H1 (cell line): ENCODE data around the gene CYLD. TPM values are rescaled to one million over a fixed set of nuclear protein-coding genes. Genes with fewer than 3 reads are reported as not detected.

Experiments used
- CTCF ChIA-PET: fragments of 300-600 bp; sonication (Branson Sonifier 250); formaldehyde crosslinking; loops from one replicate; lab custom pipeline; 2021; ENCODE audit not compliant: partially characterized antibody; lab: Charles Lee
- POLR2A ChIA-PET: fragments of 300-600 bp; sonication (Branson Sonifier 250); formaldehyde crosslinking; loops from one replicate; lab custom pipeline; 2021; ENCODE audit warnings: inconsistent platforms; ENCODE audit not compliant: partially characterized antibody; lab: Charles Lee
- DNase-seq, 2 experiments: peaks; one replicate each; pipeline versions ENCODE4 v3.0.0 to v3.0.0-alpha.2; 2010 to 2022; ENCODE audit warnings: low spot score in 2 of 2, low read depth in 1 of 2, mixed read lengths in 1 of 2
- FAIRE-seq: peaks from 2 replicates; lab custom pipeline; 2011; peaks lifted over from hg19 to GRCh38; lab: Jason Lieb, UNC
- H2AFZ ChIP-seq: 2 replicates; pipeline ENCODE4 v1.8.1; 2012; ENCODE audit warnings: low read length, inconsistent platforms
- H2AK5ac ChIP-seq: 2 replicates; pipeline ENCODE4 v1.6.1; 2013; ENCODE audit warnings: low read depth, low read length
- H2BK120ac ChIP-seq: replicated peaks from 2 replicates; pipeline ENCODE3; 2013; ENCODE audit warnings: low read depth, low read length, inconsistent platforms
- H2BK12ac ChIP-seq: 2 replicates; pipeline ENCODE4 v1.6.1; 2013; ENCODE audit warnings: low read depth, low read length
- H2BK15ac ChIP-seq: 2 replicates; pipeline ENCODE4 v1.6.1; 2013; ENCODE audit warnings: low read length
- H2BK20ac ChIP-seq: 2 replicates; pipeline ENCODE4 v1.6.1; 2013; ENCODE audit warnings: low read length
- H2BK5ac ChIP-seq: 2 replicates; pipeline ENCODE4 v1.6.1; 2013; ENCODE audit warnings: low read depth, low read length
- H3K14ac ChIP-seq: 2 replicates; pipeline ENCODE4 v1.6.1; 2013; ENCODE audit warnings: inconsistent platforms; ENCODE audit not compliant: insufficient read length
- H3K18ac ChIP-seq: 2 replicates; pipeline ENCODE4 v1.6.1; 2013; ENCODE audit warnings: low read length; ENCODE audit errors: extremely low read depth
- H3K23ac ChIP-seq: 2 replicates; pipeline ENCODE4 v1.6.1; 2013; ENCODE audit warnings: inconsistent platforms; ENCODE audit not compliant: insufficient read length
- H3K23me2 ChIP-seq: 2 replicates; pipeline ENCODE4 v1.6.1; 2013; ENCODE audit warnings: low read depth, low read length
- H3K27ac ChIP-seq: 2 replicates; pipeline ENCODE4 v1.6.1; 2011; ENCODE audit warnings: low read depth, low read length, inconsistent platforms
- H3K27me3 ChIP-seq, 4 experiments: replicated peaks in 1 of 4; 1 replicate in 1 of 4; 2 replicates in 3 of 4; pipeline versions ENCODE4 v1.6.1 to v1.8.1; 2011 to 2013; ENCODE audit warnings: low read length in 3 of 4, mild to moderate bottlenecking in 3 of 4, inconsistent platforms in 2 of 4, mixed read lengths in 2 of 4, moderate library complexity in 1 of 4; ENCODE audit not compliant: control insufficient read depth in 3 of 4, insufficient read depth in 3 of 4; ENCODE audit errors: extremely low read depth in 1 of 4
- H3K36me3 ChIP-seq, 4 experiments: 2 replicates each; pipeline versions ENCODE4 v1.6.1 to v1.8.1; 2011 to 2013; ENCODE audit warnings: mild to moderate bottlenecking in 4 of 4, low read length in 3 of 4, moderate library complexity in 2 of 4, control low read depth in 1 of 4, inconsistent platforms in 1 of 4; ENCODE audit not compliant: insufficient read depth in 4 of 4, control insufficient read depth in 2 of 4
- H3K4ac ChIP-seq: replicated peaks from 2 replicates; pipeline ENCODE3; 2013; ENCODE audit warnings: low read length, low read depth, mixed read lengths, inconsistent platforms; ENCODE audit not compliant: insufficient read length
- H3K4me1 ChIP-seq, 4 experiments: replicated peaks in 1 of 4; 1 replicate in 1 of 4; 2 replicates in 3 of 4; pipeline versions ENCODE4 v1.6.1 to v1.8.1; 2011 to 2013; ENCODE audit warnings: low read length in 3 of 4, inconsistent platforms in 2 of 4, mixed read lengths in 1 of 4; ENCODE audit not compliant: insufficient read depth in 4 of 4, control insufficient read depth in 3 of 4
- H3K4me2 ChIP-seq, 2 experiments: 2 replicates each; pipeline versions ENCODE4 v1.6.1 to v1.8.1; 2011 to 2013; ENCODE audit warnings: low read depth in 2 of 2, low read length in 2 of 2, control low read depth in 1 of 2, inconsistent platforms in 1 of 2, mild to moderate bottlenecking in 1 of 2; ENCODE audit not compliant: insufficient read depth in 1 of 2
- H3K4me3 ChIP-seq, 4 experiments: fragments of 200-600, 300-600 bp in 1 of 4; sonication (generic), shearing (Covaris generic), sonication (Bioruptor Twin) in 1 of 4; 2 replicates each; pipeline versions ENCODE4 v1.5.1 to v1.8.1; 2011 to 2016; ENCODE audit warnings: low read length in 4 of 4, low read depth in 3 of 4, control low read depth in 2 of 4, inconsistent platforms in 2 of 4, mild to moderate bottlenecking in 2 of 4, mixed read lengths in 1 of 4, moderate library complexity in 1 of 4; ENCODE audit not compliant: insufficient read depth in 2 of 4; ENCODE audit errors: extremely low read depth in 1 of 4
- H3K56ac ChIP-seq: replicated peaks from 2 replicates; pipeline ENCODE3; 2013; ENCODE audit warnings: low read depth, mild to moderate bottlenecking, mixed read lengths, low read length, inconsistent platforms; ENCODE audit not compliant: insufficient read length
- H3K79me1 ChIP-seq: 2 replicates; pipeline ENCODE4 v1.6.1; 2013; ENCODE audit warnings: low read depth, low read length, control low read depth
- H3K79me2 ChIP-seq, 2 experiments: 2 replicates each; pipeline versions ENCODE4 v1.6.1 to v1.8.1; 2012 to 2013; ENCODE audit warnings: low read length in 2 of 2, mild to moderate bottlenecking in 2 of 2, inconsistent platforms in 1 of 2; ENCODE audit not compliant: insufficient read depth in 2 of 2, control insufficient read depth in 1 of 2
- H3K9ac ChIP-seq, 4 experiments: replicated peaks in 1 of 4; 1 replicate in 1 of 4; 2 replicates in 3 of 4; pipeline versions ENCODE4 v1.6.1 to v1.8.1; 2011 to 2013; ENCODE audit warnings: low read depth in 3 of 4, low read length in 3 of 4, control low read depth in 2 of 4, mild to moderate bottlenecking in 2 of 4, moderate library complexity in 2 of 4, inconsistent platforms in 1 of 4; ENCODE audit errors: extremely low read depth in 1 of 4
- H3K9me3 ChIP-seq, 2 experiments: 2 replicates each; pipeline versions ENCODE4 v1.6.1 to v1.8.1; 2012 to 2013; ENCODE audit warnings: mild to moderate bottlenecking in 2 of 2, moderate library complexity in 2 of 2, control low read depth in 1 of 2, inconsistent platforms in 1 of 2, low read depth in 1 of 2, low read length in 1 of 2, mixed read lengths in 1 of 2; ENCODE audit not compliant: insufficient read depth in 2 of 2
- H4K20me1 ChIP-seq, 2 experiments: replicated peaks in 1 of 2; 2 replicates each; pipeline versions ENCODE3 to v1.8.1; 2011 to 2013; ENCODE audit warnings: inconsistent platforms in 2 of 2, low read length in 2 of 2, mild to moderate bottlenecking in 1 of 2; ENCODE audit not compliant: insufficient read depth in 2 of 2, control insufficient read depth in 1 of 2
- H4K5ac ChIP-seq: 2 replicates; pipeline ENCODE4 v1.6.1; 2013; ENCODE audit warnings: low read length, low read depth, mixed read lengths, inconsistent platforms; ENCODE audit not compliant: insufficient read length
- H4K8ac ChIP-seq: 2 replicates; pipeline ENCODE4 v1.8.0; 2013; ENCODE audit warnings: mild to moderate bottlenecking, moderate library complexity, low read length, inconsistent platforms; ENCODE audit not compliant: insufficient read depth; ENCODE audit errors: extremely low read depth
- H4K91ac ChIP-seq: replicated peaks from 2 replicates; pipeline ENCODE3; 2013; ENCODE audit warnings: low read length, mixed read lengths, inconsistent platforms; ENCODE audit not compliant: insufficient read length
- BCL11A ChIP-seq, 2 experiments: IDR thresholded peaks; one replicate each; pipeline ENCODE4 v1.6.1; 2011; ENCODE audit warnings: low read depth in 2 of 2, low read length in 2 of 2, mild to moderate bottlenecking in 2 of 2
- CBX8 ChIP-seq: fragments of 300-800, 300-1000 bp; sonication (generic); IDR thresholded peaks from 2 replicates; pipeline ENCODE4 v1.7.1; 2016; ENCODE audit warnings: low read depth, low read length, borderline replicate concordance
- EZH2 ChIP-seq: fragments of 200-600 bp; sonication (generic); IDR thresholded peaks from 2 replicates; pipeline ENCODE4 v1.7.1; 2012; ENCODE audit warnings: low read depth, mild to moderate bottlenecking, moderate library complexity, low read length, inconsistent platforms; ENCODE audit not compliant: severe bottlenecking
- FOSL1 ChIP-seq: IDR thresholded peaks from 2 replicates; pipeline ENCODE4 v1.6.1; 2011; ENCODE audit warnings: mild to moderate bottlenecking, low read depth, low read length, moderate library complexity; ENCODE audit not compliant: insufficient read depth
- HDAC6 ChIP-seq: IDR thresholded peaks from one replicate; pipeline ENCODE4 v1.7.1; 2012; ENCODE audit warnings: low read depth, mild to moderate bottlenecking, inconsistent platforms, low read length, moderate library complexity
- JUND ChIP-seq: IDR thresholded peaks from 2 replicates; pipeline ENCODE4 v1.6.1; 2011; ENCODE audit warnings: mild to moderate bottlenecking, improper control_type of control experiment, low read length
- KDM4A ChIP-seq: IDR thresholded peaks from one replicate; pipeline ENCODE4 v1.7.1; 2012; ENCODE audit warnings: low read depth, mild to moderate bottlenecking, moderate library complexity, low read length, inconsistent platforms; ENCODE audit not compliant: severe bottlenecking
- RXRA ChIP-seq: IDR thresholded peaks from 2 replicates; pipeline ENCODE4 v1.6.1; 2011; ENCODE audit warnings: low read depth, mild to moderate bottlenecking, low read length, moderate library complexity; ENCODE audit not compliant: insufficient read depth
- SIN3A ChIP-seq, 2 experiments: IDR thresholded peaks in 1 of 2; conservative IDR thresholded peaks in 1 of 2; 2 replicates each; pipeline ENCODE4 v1.6.1; 2011 to 2012; ENCODE audit warnings: low read length in 2 of 2, improper control_type of control experiment in 1 of 2, low read depth in 1 of 2, mild to moderate bottlenecking in 1 of 2
- SRF ChIP-seq: IDR thresholded peaks from 2 replicates; pipeline ENCODE4 v1.6.1; 2011; ENCODE audit warnings: mild to moderate bottlenecking, low read depth, low read length, moderate library complexity
- SUZ12 ChIP-seq: fragments of 200-600 bp; sonication (generic); IDR thresholded peaks from 2 replicates; pipeline ENCODE4 v1.6.1; 2012; ENCODE audit warnings: mild to moderate bottlenecking, inconsistent platforms, low read length, moderate library complexity, mixed read lengths
- TAF7 ChIP-seq: optimal IDR thresholded peaks from 2 replicates; pipeline ENCODE3; 2011; ENCODE audit warnings: low read depth, mild to moderate bottlenecking, inconsistent platforms, low read length, moderate library complexity, borderline replicate concordance
- WGBS, 2 experiments: shearing (Covaris generic) in 1 of 2; methylation state at CpG; one replicate each; pipeline versions ENCODE4 v1.1.6 to v1.1.7; 2013 to 2015; ENCODE audit warnings: low lambda C conversion rate in 2 of 2, mixed read lengths in 2 of 2, inconsistent platforms in 1 of 2, low coverage in 1 of 2, missing lambda C conversion rate in 1 of 2; ENCODE audit not compliant: insufficient replicate concordance in 2 of 2, insufficient coverage in 1 of 2, insufficient read length in 1 of 2; ENCODE audit errors: extremely low coverage in 1 of 2, missing lambda C conversion rate in 1 of 2; 5-methylcytosine and 5-hydroxymethylcytosine counted together
- polyA plus RNA-seq, 7 experiments: library from polyadenylated mRNA; depleted of rRNA in 3 of 7; stranded (reverse) in 5 of 7; unstranded in 2 of 7; fragments of >200 nt in 5 of 7; fragments of 200-250 nt in 2 of 7; gene quantifications; 1 replicate in 5 of 7; 2 replicates in 1 of 7; 4 replicates in 1 of 7; pipeline versions ENCODE4 v1.2.1 to v1.2.3, GENCODE V29; 2011 to 2013; ENCODE audit warnings: missing spikeins in 2 of 7, mixed read lengths in 2 of 7
- total RNA-seq: library from RNA; stranded (reverse); fragmentation: NEBNext Ultra II Directional; extraction: Animal tissue kit (Norgen Biotek cat#: 25700); gene quantifications from 2 replicates; pipeline ENCODE4 v1.2.1, GENCODE V29; 2021
- TF ChIP-seq, protein P1 (sequence below): IDR thresholded peaks from 2 replicates; pipeline ENCODE4 v1.6.1; 2012; ENCODE audit warnings: inconsistent platforms

Gene CYLD
- total and polyA plus RNA-seq, 2 of the 8 experiments (the other 6 are each of a cell fraction or from before 2014, with no cell fraction given), result 3.7 to 18.8 TPM

DNA sequence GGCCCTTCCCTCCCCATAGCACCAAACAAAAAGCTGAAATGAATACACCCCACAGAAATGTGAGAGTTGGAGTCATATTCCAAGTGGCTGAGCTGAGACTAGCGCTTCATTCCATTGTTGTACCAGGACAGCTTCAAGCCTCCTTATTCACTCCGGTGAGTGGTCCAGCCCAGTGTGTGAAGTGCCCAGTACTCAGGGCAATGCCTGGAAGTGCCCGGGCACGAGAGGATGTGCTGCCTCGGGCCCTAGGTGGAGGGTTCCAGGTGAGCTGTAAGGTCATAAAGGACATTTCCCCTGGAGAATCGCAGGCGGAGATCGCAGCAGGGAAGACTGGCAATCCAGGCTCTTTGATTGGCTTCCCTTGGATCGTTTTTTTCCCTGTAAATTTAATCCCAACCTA is 5.4 kb upstream of the CYLD start:
- no peak overlapping the region for H3K27ac ChIP-seq
- H3K36me3 ChIP-seq, result no peaks in the 10 kb centered on the region
- 94% methylated on average over 9 of the region's 9 CpGs; no CpG with 5 or more reads in 1 of the 2 experiments for WGBS, 2 experiments
- 0 out of 2 replicates have a peak overlapping the region, but pooled peaks have one; percentile 11 for H2AK5ac ChIP-seq
- no peak overlapping the region for H4K8ac ChIP-seq
- no peak overlapping the region for H3K14ac ChIP-seq
- H3K4me2 ChIP-seq, result no peak overlapping the region
- H2BK15ac ChIP-seq, result no peak overlapping the region
- no peak overlapping the region for H2BK20ac ChIP-seq
- no peaks in the 10 kb centered on the region for H4K20me1 ChIP-seq
- no peak for DNase-seq
- H2BK12ac ChIP-seq, result no peak overlapping the region
- no peaks in the 10 kb centered on the region for H3K79me1 ChIP-seq
- H3K23ac ChIP-seq, result no peak overlapping the region
- peaks cover 0 to 3% (median 2%) of the 10 kb centered on the region in 4 experiments; a peak in 4 of 7 replicates for H3K4me1 ChIP-seq
- H3K23me2 ChIP-seq, result no peaks in the 10 kb centered on the region
- H2BK5ac ChIP-seq, result no peak overlapping the region
- no peak overlapping the region for H3K4ac ChIP-seq
- no peak for FAIRE-seq
- H3K27me3 ChIP-seq, result no peaks in the 10 kb centered on the region; a peak in 1 of 7 replicates
- H3K56ac ChIP-seq, result no peak overlapping the region
- H4K5ac ChIP-seq, result no peak overlapping the region
- POLR2A ChIA-PET, result no interaction called here
- no peak overlapping the region for H4K91ac ChIP-seq
- no peak overlapping the region for H2BK120ac ChIP-seq
- no peaks in the 10 kb centered on the region for H3K79me2 ChIP-seq
- H3K9ac ChIP-seq, result no peak overlapping the region
- H3K4me3 ChIP-seq, result no peak overlapping the region
- no peaks in the 10 kb centered on the region for H3K9me3 ChIP-seq
- CTCF ChIA-PET, result interaction anchor here (0.6 to 3.4 kb wide), 9 partner anchors 10 to 1298 kb away, joined by 3 to 16 read pairs (median 4); no protein-coding TSS in a partner anchor
- no peak overlapping the region for H3K18ac ChIP-seq
- no peak overlapping the region for H2AFZ ChIP-seq
- TF ChIP-seq BCL11A (IDR thresholded peaks at IDR 0.05; ENCODE audit: low read depth in 2 of 2, low read length in 2 of 2), result no peak
- no peak for TF ChIP-seq FOSL1
- TF ChIP-seq RXRA, result no peak
- TF ChIP-seq SIN3A (conservative IDR thresholded peaks at IDR 0.05 in 1 of 2, IDR thresholded peaks at IDR 0.05 in 1 of 2; ENCODE audit: low read depth in 1 of 2, low read length in 2 of 2), result no peak
- no peak for TF ChIP-seq SRF
- TF ChIP-seq TAF7, result no peak
- TF ChIP-seq, protein P1, sequence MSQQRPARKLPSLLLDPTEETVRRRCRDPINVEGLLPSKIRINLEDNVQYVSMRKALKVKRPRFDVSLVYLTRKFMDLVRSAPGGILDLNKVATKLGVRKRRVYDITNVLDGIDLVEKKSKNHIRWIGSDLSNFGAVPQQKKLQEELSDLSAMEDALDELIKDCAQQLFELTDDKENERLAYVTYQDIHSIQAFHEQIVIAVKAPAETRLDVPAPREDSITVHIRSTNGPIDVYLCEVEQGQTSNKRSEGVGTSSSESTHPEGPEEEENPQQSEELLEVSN, result no peak
- no peak for TF ChIP-seq KDM4A
- TF ChIP-seq JUND, result no peak
- no peak for TF ChIP-seq SUZ12
- TF ChIP-seq EZH2, result no peak
- no peak for TF ChIP-seq HDAC6
- no peak for TF ChIP-seq CBX8
